ENCODE results near the gene OGDH.

OGDH gene

GRCh38 chr7:44671069-44671468 is 64.6 kb downstream of the OGDH start:
- TF ChIP-seq GLIS3 (CRISPR knock-in tag; IDR thresholded peaks at IDR 0.05): no peak
- TF ChIP-seq CREB5 (CRISPR knock-in tag; IDR thresholded peaks at IDR 0.05; ENCODE audit: low read depth): no peak
- TF ChIP-seq ESRRG (CRISPR knock-in tag; IDR thresholded peaks at IDR 0.05): no peak
- no peak for TF ChIP-seq ZC3H10 (CRISPR knock-in tag; IDR thresholded peaks at IDR 0.05)
- no peak for TF ChIP-seq PATZ1 (CRISPR knock-in tag; IDR thresholded peaks at IDR 0.05; ENCODE audit: borderline replicate concordance)
- TF ChIP-seq ARNTL (CRISPR knock-in tag; IDR thresholded peaks at IDR 0.05; ENCODE audit: borderline replicate concordance, low read depth): no peak
- TF ChIP-seq TCF4 (CRISPR knock-in tag; IDR thresholded peaks at IDR 0.05; ENCODE audit: borderline replicate concordance): no peak
- no peak for TF ChIP-seq CSRNP3 (CRISPR knock-in tag; IDR thresholded peaks at IDR 0.05)
- TF ChIP-seq ISL1 (CRISPR knock-in tag; IDR thresholded peaks at IDR 0.05): no peak
- no peak for TF ChIP-seq ZNF565 (CRISPR knock-in tag; conservative IDR thresholded peaks at IDR 0.05; ENCODE audit: low read depth)
- no peak for ATAC-seq

- TF ChIP-seq SNAI2 (CRISPR knock-in tag; IDR thresholded peaks at IDR 0.05): no peak
- no peak for TF ChIP-seq ZFP3 (CRISPR knock-in tag; IDR thresholded peaks at IDR 0.05)
- no peak for TF ChIP-seq ISL1 (CRISPR knock-in tag; IDR thresholded peaks at IDR 0.05)
- no peak for TF ChIP-seq ZNF565 (CRISPR knock-in tag; conservative IDR thresholded peaks at IDR 0.05; ENCODE audit: low read depth)
- no peak for TF ChIP-seq POU6F1 (CRISPR knock-in tag; IDR thresholded peaks at IDR 0.05; ENCODE audit: borderline replicate concordance, low read depth)
- no peak for TF ChIP-seq ZNF8 (CRISPR knock-in tag; IDR thresholded peaks at IDR 0.05)
- TF ChIP-seq TOX (CRISPR knock-in tag; IDR thresholded peaks at IDR 0.05; ENCODE audit: borderline replicate concordance): no peak
- ATAC-seq: no peak
Observed at GRCh38 chr7:44673324-44673723, 66.9 kb downstream of the OGDH start.

GRCh38 chr7:44673771-44674170 is 67.3 kb downstream of the OGDH start:
- ATAC-seq: no peak
- TF ChIP-seq CSRNP3 (CRISPR knock-in tag; IDR thresholded peaks at IDR 0.05) (no peak), OSR1 (CRISPR knock-in tag; IDR thresholded peaks at IDR 0.05) (no peak), PPARA (CRISPR knock-in tag; IDR thresholded peaks at IDR 0.05; ENCODE audit: borderline replicate concordance) (no peak), GLIS3 (CRISPR knock-in tag; IDR thresholded peaks at IDR 0.05) (no peak), ZNF8 (CRISPR knock-in tag; IDR thresholded peaks at IDR 0.05) (no peak), SNAI2 (CRISPR knock-in tag; IDR thresholded peaks at IDR 0.05) (no peak), ESRRG (CRISPR knock-in tag; IDR thresholded peaks at IDR 0.05) (no peak), CSDC2 (CRISPR knock-in tag; IDR thresholded peaks at IDR 0.05) (no peak), ZNF70 (CRISPR knock-in tag; IDR thresholded peaks at IDR 0.05) (no peak), POU6F1 (CRISPR knock-in tag; IDR thresholded peaks at IDR 0.05; ENCODE audit: borderline replicate concordance, low read depth) (no peak), ISL1 (CRISPR knock-in tag; IDR thresholded peaks at IDR 0.05) (no peak), TCF4 (CRISPR knock-in tag; IDR thresholded peaks at IDR 0.05; ENCODE audit: borderline replicate concordance) (no peak), TOX (CRISPR knock-in tag; IDR thresholded peaks at IDR 0.05; ENCODE audit: borderline replicate concordance) (no peak), ZC3H10 (CRISPR knock-in tag; IDR thresholded peaks at IDR 0.05) (no peak), RARB (CRISPR knock-in tag; IDR thresholded peaks at IDR 0.05) (no peak), CREB5 (CRISPR knock-in tag; IDR thresholded peaks at IDR 0.05; ENCODE audit: low read depth) (no peak), ZNF565 (CRISPR knock-in tag; conservative IDR thresholded peaks at IDR 0.05; ENCODE audit: low read depth) (no peak), PATZ1 (CRISPR knock-in tag; IDR thresholded peaks at IDR 0.05; ENCODE audit: borderline replicate concordance) (no peak), BACH2 (CRISPR knock-in tag; IDR thresholded peaks at IDR 0.05; ENCODE audit: borderline replicate concordance) (no peak)
